Endodermal cell (in vitro differentiated cells): ENCODE measurements around the gene SLC37A3. TPM values are rescaled to one million over a fixed set of nuclear protein-coding genes. Genes with fewer than 3 reads are reported as not detected.

Experiments used
- DNase-seq: peaks from one replicate; pipeline ENCODE4 v3.0.0-alpha.2; 2017
- H3K27ac ChIP-seq: 2 replicates; pipeline ENCODE4 v1.5.1; 2013; ENCODE audit warnings: mild to moderate bottlenecking, low read depth, low read length, moderate library complexity
- H3K27me3 ChIP-seq: 2 replicates; pipeline ENCODE4 v1.6.1; 2013; ENCODE audit warnings: mild to moderate bottlenecking, low read length, moderate library complexity; ENCODE audit not compliant: insufficient read depth, control insufficient read depth, poor library complexity, severe bottlenecking
- H3K36me3 ChIP-seq: 2 replicates; pipeline ENCODE4 v1.7.0; 2013; ENCODE audit warnings: mild to moderate bottlenecking, low read length, moderate library complexity; ENCODE audit not compliant: control insufficient read depth, insufficient read depth
- H3K4me1 ChIP-seq: one replicate; pipeline ENCODE4 v1.7.0; 2013; ENCODE audit warnings: low read length; ENCODE audit not compliant: control insufficient read depth, insufficient read depth
- H3K4me3 ChIP-seq: 2 replicates; pipeline ENCODE4 v1.5.1; 2013; ENCODE audit warnings: mild to moderate bottlenecking, low read length, moderate library complexity
- H3K9ac ChIP-seq: 2 replicates; pipeline ENCODE4 v1.6.1; 2013; ENCODE audit warnings: mild to moderate bottlenecking, low read length, moderate library complexity; ENCODE audit not compliant: poor library complexity, severe bottlenecking; ENCODE audit errors: extremely low read depth
- H3K9me3 ChIP-seq: 2 replicates; pipeline ENCODE4 v1.6.1; 2013; ENCODE audit warnings: mild to moderate bottlenecking, low read length, moderate library complexity; ENCODE audit not compliant: control insufficient read depth
- H3K27ac Mint-ChIP-seq: 2 replicates; pipeline ENCODE4 v1.8.0; 2020; ENCODE audit warnings: mixed read lengths
- H3K27me3 Mint-ChIP-seq: 2 replicates; pipeline ENCODE4 v1.8.0; 2021; ENCODE audit warnings: mild to moderate bottlenecking, mixed read lengths; ENCODE audit not compliant: insufficient read depth
- H3K36me3 Mint-ChIP-seq: 2 replicates; pipeline ENCODE4 v1.8.0; 2020; ENCODE audit warnings: low read depth, mixed read lengths
- H3K4me1 Mint-ChIP-seq: 2 replicates; pipeline ENCODE4 v1.8.0; 2020; ENCODE audit warnings: mixed read lengths
- H3K4me3 Mint-ChIP-seq: 2 replicates; pipeline ENCODE4 v1.8.0; 2020; ENCODE audit warnings: mild to moderate bottlenecking, moderate library complexity, mixed read lengths
- H3K9me3 Mint-ChIP-seq: 2 replicates; pipeline ENCODE4 v1.8.0; 2020; ENCODE audit warnings: mild to moderate bottlenecking, mixed read lengths
- WGBS, 2 experiments: methylation state at CpG; one replicate each; pipeline versions ENCODE4 v1.1.5 to v1.1.7; 2013; ENCODE audit warnings: missing lambda C conversion rate in 2 of 2, mixed read lengths in 1 of 2; ENCODE audit not compliant: insufficient coverage in 1 of 2, insufficient read length in 1 of 2; 5-methylcytosine and 5-hydroxymethylcytosine counted together
- total RNA-seq, 2 donors: library from RNA; stranded (reverse); fragmentation: NEBNext Ultra II Directional in 1 of 2; extraction: Animal tissue kit (Norgen Biotek cat#: 25700) in 1 of 2; gene quantifications; 2 replicates in 1 of 2; 3 replicates in 1 of 2; pipeline ENCODE4 v1.2.1, GENCODE V29; 2021
- TF ChIP-seq, protein P1 (sequence below): fragments of 200-600 bp; sonication (generic); conservative IDR thresholded peaks from 2 replicates; pipeline ENCODE4 v1.5.0; 2021; ENCODE audit warnings: antibody characterized with exemption, mild to moderate bottlenecking

Gene SLC37A3
- total RNA-seq, 2 donors from 2014 or later: 55.4 to 60.5 TPM

DNA sequence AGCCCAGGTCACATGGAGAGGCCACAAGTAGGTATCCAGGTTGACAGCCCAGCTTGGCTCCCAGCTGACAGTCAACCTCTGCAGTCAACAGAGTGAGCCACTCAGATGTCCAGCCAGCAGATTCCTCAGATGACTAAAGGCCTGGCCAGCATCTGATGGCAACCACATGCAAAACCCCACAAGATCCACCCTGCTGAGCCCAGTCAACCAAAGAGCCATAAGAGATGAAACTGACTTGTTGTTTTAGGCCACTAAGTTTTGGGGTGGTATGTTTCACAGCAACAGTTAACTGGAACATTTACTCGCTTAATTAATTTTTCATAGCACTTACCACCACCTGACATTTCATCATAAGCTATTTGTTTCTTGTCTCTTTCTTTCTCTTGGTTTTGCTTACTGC lies 114.3 kb downstream of the SLC37A3 start:
- H3K36me3 Mint-ChIP-seq: no peaks in the 10 kb centered on the region
- Histone ChIP-seq H3K27me3 (no peaks in the 10 kb centered on the region), H3K4me3 (no peak overlapping the region), H3K36me3 (no peaks in the 10 kb centered on the region), H3K4me1 (no peaks in the 10 kb centered on the region), H3K27ac (no peak overlapping the region), H3K9ac (no peak overlapping the region), H3K9me3 (no peaks in the 10 kb centered on the region)
- no peak for DNase-seq
- H3K4me3 Mint-ChIP-seq: no peak overlapping the region
- no peak overlapping the region for H3K27ac Mint-ChIP-seq
- WGBS, 2 experiments: 83 to 100% methylated on average over 1 of the region's 1 CpG
- H3K9me3 Mint-ChIP-seq: no peaks in the 10 kb centered on the region
- TF ChIP-seq, protein P1, sequence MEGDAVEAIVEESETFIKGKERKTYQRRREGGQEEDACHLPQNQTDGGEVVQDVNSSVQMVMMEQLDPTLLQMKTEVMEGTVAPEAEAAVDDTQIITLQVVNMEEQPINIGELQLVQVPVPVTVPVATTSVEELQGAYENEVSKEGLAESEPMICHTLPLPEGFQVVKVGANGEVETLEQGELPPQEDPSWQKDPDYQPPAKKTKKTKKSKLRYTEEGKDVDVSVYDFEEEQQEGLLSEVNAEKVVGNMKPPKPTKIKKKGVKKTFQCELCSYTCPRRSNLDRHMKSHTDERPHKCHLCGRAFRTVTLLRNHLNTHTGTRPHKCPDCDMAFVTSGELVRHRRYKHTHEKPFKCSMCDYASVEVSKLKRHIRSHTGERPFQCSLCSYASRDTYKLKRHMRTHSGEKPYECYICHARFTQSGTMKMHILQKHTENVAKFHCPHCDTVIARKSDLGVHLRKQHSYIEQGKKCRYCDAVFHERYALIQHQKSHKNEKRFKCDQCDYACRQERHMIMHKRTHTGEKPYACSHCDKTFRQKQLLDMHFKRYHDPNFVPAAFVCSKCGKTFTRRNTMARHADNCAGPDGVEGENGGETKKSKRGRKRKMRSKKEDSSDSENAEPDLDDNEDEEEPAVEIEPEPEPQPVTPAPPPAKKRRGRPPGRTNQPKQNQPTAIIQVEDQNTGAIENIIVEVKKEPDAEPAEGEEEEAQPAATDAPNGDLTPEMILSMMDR: no peak
- no peaks in the 10 kb centered on the region for H3K27me3 Mint-ChIP-seq
- no peaks in the 10 kb centered on the region for H3K4me1 Mint-ChIP-seq

Other genes starting within 250 kb of the SLC37A3 start
- 10 to 100 TPM; 22.9 to 24.5 TPM for gene KDM7A, start 221.5 kb downstream of the SLC37A3 start, total RNA-seq
- gene RAB19, start 5.5 kb upstream of the SLC37A3 start, total RNA-seq: 1 to 10 TPM; 5.1 to 5.7 TPM
- gene MKRN1, start 81.0 kb upstream of the SLC37A3 start, total RNA-seq: 100 to 1,000 TPM; 135 to 163 TPM
- 10 to 100 TPM; 28.5 to 40.6 TPM for gene DENND2A, start 242.3 kb upstream of the SLC37A3 start, total RNA-seq